ENCODE data around the gene ERICH6B. TPM values are rescaled to one million over a fixed set of nuclear protein-coding genes. Genes with fewer than 3 reads are reported as not detected.

The ERICH6B gene
- total RNA-seq, 1 experiment from 2014 or later: not detected

- no peak for TF ChIP-seq EZH2 (IDR thresholded peaks at IDR 0.05; ENCODE audit: low read depth)
- no peak for TF ChIP-seq CTCF (conservative IDR thresholded peaks at IDR 0.05)
- intact Hi-C loops (cut with micrococcal nuclease; ENCODE audit: unreplicated experiment): no loop called here
- peak in 1 of 2 experiments; percentile 60 for DNase-seq
- peaks cover 14% of the 10 kb centered on the region for H3K4me1 ChIP-seq (replicated peaks; ENCODE audit: insufficient read depth)
- H3K9me3 ChIP-seq (ENCODE audit: insufficient read depth, low read depth): no peaks in the 10 kb centered on the region
- BruUV-seq (replicated peaks): no TSS peak
- peaks cover 43% of the 10 kb centered on the region for H3K36me3 ChIP-seq (ENCODE audit: low read depth)
- ChIA-PET CTCF (no interaction called here), POLR2A (ENCODE audit: unreplicated experiment) (no interaction called here)
- peak overlapping the region; percentile 52 for H3K27ac ChIP-seq
- no peaks in the 10 kb centered on the region for H3K27me3 ChIP-seq (ENCODE audit: insufficient read depth, low read depth)
- H4K20me1 ChIP-seq (ENCODE audit: insufficient read depth): peaks cover 2% of the 10 kb centered on the region; the same call in 1 of the 2 replicates
- H3K4me3 ChIP-seq: no peak overlapping the region
- H3K4me2 ChIP-seq: peak overlapping the region; percentile 13
- H3K79me2 ChIP-seq (ENCODE audit: low read depth): no peaks in the 10 kb centered on the region
- H3K9me2 ChIP-seq (ENCODE audit: insufficient read depth): peaks cover 6% of the 10 kb centered on the region; the same call in 1 of the 2 replicates
- H3F3A ChIP-seq (ENCODE audit: insufficient read depth, low read depth): peaks cover 29% of the 10 kb centered on the region
- H2AFZ ChIP-seq: no peak overlapping the region
These were observed 123.0 kb downstream of the ERICH6B start for GRCh38 chr13:45492538-45492937.

Other genes starting within 250 kb of the ERICH6B start
- 11.2 and 12.5 TPM in 2 replicates for gene SLC25A30, start 197.4 kb downstream of the ERICH6B start, total RNA-seq (2021)
- gene COG3, start 150.8 kb downstream of the ERICH6B start, total RNA-seq (2021): 20.4 and 22.3 TPM in 2 replicates
- gene CBY2, start 86.6 kb upstream of the ERICH6B start, total RNA-seq (2021): not detected in 2 replicates
- not detected in 2 replicates for gene SIAH3, start 236.0 kb upstream of the ERICH6B start, total RNA-seq (2021)

Data from PC-9 (cell line).